ENCODE data around the gene CDKN1C.

DNA sequence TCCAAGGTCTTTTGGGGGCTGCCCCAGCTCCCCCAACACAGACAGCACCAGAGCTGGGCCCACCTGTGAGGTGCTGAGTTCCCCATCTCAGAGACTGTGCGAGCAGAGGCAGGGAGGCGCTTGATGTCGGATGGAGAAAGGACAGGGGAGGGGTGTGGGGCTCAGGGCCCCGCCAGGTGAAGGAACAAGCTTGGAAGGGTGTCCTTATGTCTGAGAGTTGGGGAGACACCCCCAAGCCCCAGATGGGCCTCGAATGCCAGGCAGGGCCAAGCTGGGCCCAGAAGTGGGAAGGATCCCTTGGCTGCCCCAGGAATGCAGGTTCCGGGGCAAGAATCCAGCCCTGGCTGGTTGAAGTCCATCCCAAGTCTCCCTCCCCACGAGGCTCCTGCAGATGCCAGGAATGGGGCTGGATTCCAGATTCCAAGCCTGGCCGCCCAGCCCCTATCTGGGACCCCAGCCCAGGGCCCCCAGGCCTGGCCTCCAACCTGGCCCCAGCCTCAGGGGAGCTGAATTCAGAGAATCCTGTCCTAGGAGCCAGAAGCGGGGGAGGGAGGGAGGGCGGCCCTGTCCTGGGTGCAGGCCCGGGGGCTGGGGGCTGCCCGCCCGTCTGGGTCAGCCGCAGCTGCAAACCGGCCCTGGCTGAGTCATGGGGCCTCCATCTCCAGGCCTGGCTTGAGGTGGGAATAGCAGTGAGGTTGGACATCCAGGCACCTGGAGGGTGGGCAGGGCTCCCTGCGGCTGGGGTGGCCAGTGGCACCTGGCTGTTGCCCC, 50.9 kb downstream of the CDKN1C start:
- TF ChIP-seq, protein P1, sequence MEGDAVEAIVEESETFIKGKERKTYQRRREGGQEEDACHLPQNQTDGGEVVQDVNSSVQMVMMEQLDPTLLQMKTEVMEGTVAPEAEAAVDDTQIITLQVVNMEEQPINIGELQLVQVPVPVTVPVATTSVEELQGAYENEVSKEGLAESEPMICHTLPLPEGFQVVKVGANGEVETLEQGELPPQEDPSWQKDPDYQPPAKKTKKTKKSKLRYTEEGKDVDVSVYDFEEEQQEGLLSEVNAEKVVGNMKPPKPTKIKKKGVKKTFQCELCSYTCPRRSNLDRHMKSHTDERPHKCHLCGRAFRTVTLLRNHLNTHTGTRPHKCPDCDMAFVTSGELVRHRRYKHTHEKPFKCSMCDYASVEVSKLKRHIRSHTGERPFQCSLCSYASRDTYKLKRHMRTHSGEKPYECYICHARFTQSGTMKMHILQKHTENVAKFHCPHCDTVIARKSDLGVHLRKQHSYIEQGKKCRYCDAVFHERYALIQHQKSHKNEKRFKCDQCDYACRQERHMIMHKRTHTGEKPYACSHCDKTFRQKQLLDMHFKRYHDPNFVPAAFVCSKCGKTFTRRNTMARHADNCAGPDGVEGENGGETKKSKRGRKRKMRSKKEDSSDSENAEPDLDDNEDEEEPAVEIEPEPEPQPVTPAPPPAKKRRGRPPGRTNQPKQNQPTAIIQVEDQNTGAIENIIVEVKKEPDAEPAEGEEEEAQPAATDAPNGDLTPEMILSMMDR (IDR thresholded peaks at IDR 0.05; ENCODE audit: insufficient read depth, low read length), result no peak
- TF ChIP-seq SPI1 (IDR thresholded peaks at IDR 0.05; ENCODE audit: borderline replicate concordance, low read depth), result no peak
